ENCODE measurements around the gene AIP.

GRCh38 chr11:67506426-67507051 lies 23.7 kb downstream of the AIP start:
- no peak for TF ChIP-seq CTCF (IDR thresholded peaks at IDR 0.05)
- TF ChIP-seq POLR2A (IDR thresholded peaks at IDR 0.05), result no peak

Measured in testis (tissue), 2 donors.